RWPE1 (cell line): ENCODE results near the gene NLRP10.
A peak's percentile ranks its signal among the peaks of the same experiment; 100 is the strongest.
"Not testable (repeated sequence)": the region's sequence is repeated elsewhere in the genome, so short reads cannot be mapped to it uniquely, and the experiment has no call there.

Experiments
- CTCF ChIA-PET: fragments of 350-600 bp; sonication (Branson Sonifier 250); formaldehyde crosslinking; extraction: SDS; loops from one replicate; lab custom pipeline; 2021; lab: Yijun Ruan, JAX
- POLR2A ChIA-PET: fragments of 400-600 bp; formaldehyde crosslinking; extraction: SDS; loops from one replicate; lab custom pipeline; 2020; ENCODE audit warnings: antibody characterized with exemption; ENCODE audit not compliant: low non-redundant PET; lab: Yijun Ruan, JAX
- DNase-seq: peaks from one replicate; pipeline ENCODE4 v3.0.0; 2012; ENCODE audit warnings: low spot score
- H3K27ac ChIP-seq: fragments of 450-650 bp; 2 replicates; pipeline ENCODE4 v1.5.1; 2017
- TF ChIP-seq, protein P1 (sequence below): fragments of 450-650 bp; conservative IDR thresholded peaks from 2 replicates; pipeline ENCODE4 v1.5.1; 2017; ENCODE audit warnings: low read depth, mild to moderate bottlenecking

Gene NLRP10

DNA sequence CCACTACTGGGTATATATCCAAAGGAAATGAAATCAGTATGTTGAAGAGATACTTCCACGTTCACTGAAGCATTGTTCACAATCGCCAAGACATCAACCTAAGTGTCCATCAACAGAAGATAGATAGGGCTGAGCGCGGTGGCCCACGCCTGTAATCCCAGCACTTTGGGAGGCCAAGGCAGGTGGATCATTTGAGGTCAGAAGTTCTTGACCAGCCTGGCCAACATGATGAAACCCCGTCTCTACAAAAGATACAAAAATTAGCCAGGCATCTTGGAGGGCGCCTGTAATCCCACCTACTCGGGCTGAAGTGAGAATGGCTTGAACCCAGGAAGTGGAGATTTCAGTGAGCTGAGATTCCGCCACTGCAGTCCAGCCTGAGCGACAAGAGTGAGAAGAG lies 34.5 kb upstream of the NLRP10 start:
- POLR2A ChIA-PET, result no interaction called here
- TF ChIP-seq, protein P1, sequence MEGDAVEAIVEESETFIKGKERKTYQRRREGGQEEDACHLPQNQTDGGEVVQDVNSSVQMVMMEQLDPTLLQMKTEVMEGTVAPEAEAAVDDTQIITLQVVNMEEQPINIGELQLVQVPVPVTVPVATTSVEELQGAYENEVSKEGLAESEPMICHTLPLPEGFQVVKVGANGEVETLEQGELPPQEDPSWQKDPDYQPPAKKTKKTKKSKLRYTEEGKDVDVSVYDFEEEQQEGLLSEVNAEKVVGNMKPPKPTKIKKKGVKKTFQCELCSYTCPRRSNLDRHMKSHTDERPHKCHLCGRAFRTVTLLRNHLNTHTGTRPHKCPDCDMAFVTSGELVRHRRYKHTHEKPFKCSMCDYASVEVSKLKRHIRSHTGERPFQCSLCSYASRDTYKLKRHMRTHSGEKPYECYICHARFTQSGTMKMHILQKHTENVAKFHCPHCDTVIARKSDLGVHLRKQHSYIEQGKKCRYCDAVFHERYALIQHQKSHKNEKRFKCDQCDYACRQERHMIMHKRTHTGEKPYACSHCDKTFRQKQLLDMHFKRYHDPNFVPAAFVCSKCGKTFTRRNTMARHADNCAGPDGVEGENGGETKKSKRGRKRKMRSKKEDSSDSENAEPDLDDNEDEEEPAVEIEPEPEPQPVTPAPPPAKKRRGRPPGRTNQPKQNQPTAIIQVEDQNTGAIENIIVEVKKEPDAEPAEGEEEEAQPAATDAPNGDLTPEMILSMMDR, result no peak
- H3K27ac ChIP-seq, result no peak overlapping the region
- no peak for DNase-seq
- CTCF ChIA-PET, result interaction anchor here (0.6 kb wide), 1 partner anchor 92 kb away, joined by 3 read pairs; no protein-coding TSS in a partner anchor

DNA sequence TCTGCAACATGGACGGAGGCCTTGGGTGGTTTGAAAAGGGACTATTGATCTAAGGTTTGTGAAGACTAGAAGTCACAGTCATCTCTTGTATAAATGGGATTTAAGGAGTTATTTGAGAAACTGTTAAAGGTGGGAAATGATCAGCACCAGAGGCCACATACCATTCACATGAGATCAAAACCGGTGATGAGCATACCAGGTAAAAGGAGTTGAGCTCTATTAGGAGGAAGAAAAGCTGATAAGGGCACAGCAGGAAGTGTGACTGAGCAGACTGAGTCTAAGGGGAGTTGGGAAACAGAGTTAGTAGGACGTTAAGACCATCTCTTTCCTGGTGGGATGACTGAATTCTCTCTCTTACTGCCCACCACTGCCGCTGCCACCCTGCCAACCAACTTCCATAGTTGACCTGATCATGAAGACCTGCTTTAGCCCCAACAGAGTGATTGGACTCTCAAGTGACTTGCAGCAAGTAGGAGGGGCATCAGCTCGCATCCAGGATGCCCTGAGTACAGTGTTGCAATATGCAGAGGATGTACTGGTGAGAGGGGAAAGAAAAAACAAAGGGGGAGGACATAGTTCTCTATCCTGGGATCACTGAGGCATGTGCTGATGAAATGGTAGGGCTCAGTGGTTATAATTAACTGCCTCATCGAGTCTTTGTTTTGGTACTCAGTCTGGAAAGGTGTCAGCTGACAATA lies 29.5 kb upstream of the NLRP10 start:
- CTCF ChIA-PET, result no interaction called here
- TF ChIP-seq, protein P1, result no peak
- POLR2A ChIA-PET, result no interaction called here
- no peak for DNase-seq
- no peak overlapping the region for H3K27ac ChIP-seq

DNA sequence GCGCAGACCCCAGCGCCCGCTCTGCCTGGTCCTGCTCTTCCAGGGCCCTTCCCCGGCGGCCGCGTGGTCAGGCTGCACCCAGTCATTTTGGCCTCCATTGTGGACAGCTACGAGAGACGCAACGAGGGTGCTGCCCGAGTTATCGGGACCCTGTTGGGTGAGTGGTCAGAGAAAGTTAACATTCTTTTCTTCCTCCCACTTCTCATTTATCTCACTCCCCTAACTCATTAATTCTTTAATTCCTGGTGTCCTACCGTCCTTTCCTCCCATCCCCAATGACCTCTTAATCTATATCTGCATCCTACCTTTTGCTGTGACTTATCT lies 22.3 kb upstream of the NLRP10 start:
- DNase-seq, POLR2A ChIA-PET: not testable (repeated sequence)
- peak overlapping the region; percentile 72 for H3K27ac ChIP-seq
- CTCF ChIA-PET, result interaction anchor here (0.5 to 2.0 kb wide), 8 partner anchors 10 to 114 kb away, joined by 3 to 37 read pairs (median 6); no protein-coding TSS in a partner anchor

DNA sequence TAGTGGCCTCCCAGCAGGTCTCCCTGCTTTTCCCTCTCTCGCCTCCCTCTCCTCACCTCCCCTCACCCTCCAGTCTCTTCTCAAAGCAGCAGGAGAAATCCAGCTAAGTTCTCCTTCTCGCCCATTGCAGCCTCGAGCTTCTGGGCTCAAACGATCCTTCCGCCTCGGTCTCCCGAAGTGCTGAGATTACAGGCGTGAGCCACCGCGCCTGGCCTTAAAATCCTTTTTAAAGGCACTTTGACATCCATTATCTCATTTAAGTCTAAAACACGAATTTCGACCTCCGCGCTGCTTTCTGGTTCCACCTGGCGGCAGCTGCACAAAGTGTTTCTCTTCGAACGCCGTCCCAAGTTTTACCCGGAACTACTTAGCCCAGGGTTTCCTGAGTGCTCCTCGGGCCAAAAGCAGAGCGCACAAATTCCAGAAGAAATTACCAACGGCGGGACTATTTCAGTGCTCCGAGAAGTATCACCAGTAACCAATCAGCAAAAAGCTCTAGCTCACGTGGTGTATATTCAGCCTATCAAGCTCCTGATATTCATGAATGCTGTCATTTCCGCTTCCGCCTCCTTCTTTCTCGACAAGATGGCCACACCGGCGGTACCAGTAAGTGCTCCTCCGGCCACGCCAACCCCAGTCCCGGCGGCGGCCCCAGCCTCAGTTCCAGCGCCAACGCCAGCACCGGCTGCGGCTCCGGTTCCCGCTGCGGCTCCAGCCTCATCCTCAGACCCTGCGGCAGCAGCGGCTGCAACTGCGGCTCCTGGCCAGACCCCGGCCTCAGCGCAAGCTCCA lies 21.7 kb upstream of the NLRP10 start, which contains the start of gene EIF3F:
Gene EIF3F (plus strand): TSS at position 570 of the 792 bp plus-strand sequence. CDS start 16 bp downstream, at position 586.
- POLR2A ChIA-PET, result interaction anchor here (0.7 kb wide), 1 partner anchor 96 kb away, joined by 4 read pairs; no protein-coding TSS in a partner anchor
- H3K27ac ChIP-seq, result peak within 1 kb of the TSS; percentile 72

DNA sequence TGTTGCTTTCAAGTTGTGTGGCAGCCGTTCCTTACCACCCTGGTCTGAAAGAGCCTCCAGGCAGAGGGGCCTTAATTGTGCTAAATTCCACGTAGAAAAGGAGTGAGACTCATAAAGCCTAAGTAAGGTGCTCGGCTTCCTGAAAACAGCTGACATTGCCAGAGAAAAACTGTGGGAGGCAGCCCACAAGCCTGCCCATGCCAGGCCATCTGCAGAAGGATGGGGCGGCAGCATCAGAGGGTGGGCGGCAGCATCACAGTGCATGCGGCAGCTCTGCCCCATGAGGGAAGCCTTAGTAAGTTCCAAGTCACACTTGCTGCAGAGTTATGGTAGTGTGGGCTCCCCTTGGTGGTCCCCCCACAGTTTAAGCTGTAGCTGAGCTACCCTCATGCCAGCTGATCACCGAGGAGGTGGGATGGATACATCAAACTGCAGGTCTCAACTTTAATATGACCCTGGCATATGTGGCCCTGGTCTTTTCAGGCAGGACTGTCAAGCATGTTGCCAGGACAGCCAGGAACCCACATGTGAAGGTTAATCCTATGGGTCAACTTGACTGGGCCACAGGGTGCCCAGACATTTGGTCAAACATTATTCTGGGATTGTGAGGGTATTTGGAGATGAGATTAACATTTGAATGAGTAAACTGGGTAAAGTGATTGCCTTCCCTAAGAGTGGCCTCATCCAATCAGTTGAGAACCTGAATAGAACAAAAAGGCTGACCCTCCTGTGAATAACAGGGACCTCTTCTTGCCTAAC lies 18.8 kb upstream of the NLRP10 start:
- CTCF ChIA-PET, result no interaction called here
- TF ChIP-seq, protein P1, result no peak
- POLR2A ChIA-PET, result no interaction called here
- DNase-seq, result no peak
- H3K27ac ChIP-seq, result no peak overlapping the region

More for the DNA sequence above, 21.7 kb upstream of the NLRP10 start, which contains the start of gene EIF3F:
- peak; percentile 98 for DNase-seq
- TF ChIP-seq, protein P1, result peak; percentile 87
- CTCF ChIA-PET, result interaction anchor here (0.5 to 2.0 kb wide), 13 partner anchors 9 to 1542 kb away, joined by 3 to 37 read pairs (median 4); no protein-coding TSS in a partner anchor

DNA sequence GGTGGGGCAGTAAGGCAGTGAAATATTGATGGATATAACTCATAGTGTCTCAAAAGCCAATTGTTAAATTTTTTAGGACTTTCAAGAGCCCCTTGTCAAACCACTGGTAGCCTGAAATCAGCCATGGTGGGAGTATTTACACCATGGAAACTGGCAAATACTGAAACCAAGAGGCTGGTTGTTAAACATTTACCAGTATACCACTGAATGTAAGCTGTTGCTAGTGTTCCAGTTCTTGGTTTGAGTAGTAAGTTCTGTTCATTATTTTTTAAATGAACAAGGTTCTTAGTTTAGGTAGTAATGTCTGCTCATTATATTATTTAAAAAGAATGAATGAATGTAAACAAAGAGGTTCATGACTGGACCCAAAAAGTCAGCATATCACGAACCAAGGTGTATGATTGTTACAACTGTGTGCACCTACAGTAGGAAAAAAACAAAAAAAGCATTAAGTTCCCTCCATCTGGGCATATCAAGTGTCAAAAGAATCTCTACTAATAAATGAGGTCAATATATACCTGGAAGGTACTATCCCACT lies 17.4 kb upstream of the NLRP10 start:
- ChIA-PET CTCF (interaction anchor here (0.7 kb wide), 1 partner anchor 233 kb away, joined by 3 read pairs; no protein-coding TSS in a partner anchor), POLR2A (no interaction called here)
- DNase-seq, result no peak
- no peak overlapping the region for H3K27ac ChIP-seq
- TF ChIP-seq, protein P1, result no peak
